Inflammatory macrophage treated with lipopolysaccharide for 1 hour (primary cell): ENCODE data around the gene OLA1.

Experiments
- DNase-seq, 2 donors: peaks; one replicate each; pipeline ENCODE4 v3.0.0-alpha.2; 2020 to 2022

OLA1 gene

DNA sequence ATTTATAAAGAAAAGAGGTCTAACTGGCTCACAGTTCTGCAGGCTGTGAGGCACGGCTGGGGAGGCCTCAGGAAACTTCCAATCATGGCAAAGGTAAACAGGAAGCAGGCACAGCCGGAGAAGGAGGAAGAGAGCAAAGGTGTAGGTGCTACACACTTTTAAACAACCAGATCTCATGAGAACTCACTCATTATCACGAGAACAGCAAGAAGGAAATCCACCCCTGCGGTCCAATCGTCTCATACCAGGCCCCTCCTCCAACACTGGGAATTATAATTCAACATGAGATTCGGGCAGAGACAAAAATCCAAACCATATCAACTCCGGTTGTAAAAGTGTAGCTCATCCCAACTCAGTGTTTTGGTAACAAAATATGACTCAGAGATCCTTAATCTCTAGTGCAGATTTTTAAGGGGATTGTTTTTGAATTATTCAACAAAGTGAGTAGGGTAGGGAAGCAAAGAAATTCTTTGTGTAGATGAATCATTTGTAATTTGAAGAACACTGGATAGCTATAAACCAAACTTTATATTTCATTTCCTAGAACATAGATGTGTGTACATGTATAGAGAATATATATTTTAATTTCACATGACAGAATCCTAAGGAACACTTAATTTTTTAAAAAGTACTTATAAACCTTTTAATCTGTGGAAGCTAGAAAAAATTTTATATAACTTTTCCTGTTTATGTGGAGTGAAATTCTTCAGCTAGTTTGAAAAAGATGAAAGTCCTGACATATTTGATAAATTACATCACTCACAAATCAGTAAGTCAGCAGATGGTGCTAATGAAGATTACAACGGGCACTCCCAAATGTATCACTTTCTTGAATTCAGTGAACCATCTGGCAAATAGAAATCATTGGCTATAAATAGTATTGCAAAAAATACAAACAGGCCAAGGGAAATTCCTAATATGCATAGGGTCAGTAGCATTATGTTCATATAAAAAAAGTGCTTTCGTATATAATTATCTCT, 130.1 kb downstream of the OLA1 start:
- DNase-seq = no peak

GRCh38 chr2:174112073-174112472, 136.3 kb downstream of the OLA1 start:
- peak; percentile 48 to 52 for DNase-seq

- no peak for DNase-seq
Observed at GRCh38 chr2:174108579-174108978, 139.8 kb downstream of the OLA1 start.

GRCh38 chr2:174106736-174107135, 141.6 kb downstream of the OLA1 start:
- no peak for DNase-seq

GRCh38 chr2:174094542-174094941, 153.8 kb downstream of the OLA1 start:
- no peak for DNase-seq

- DNase-seq = peak; percentile 56 to 80
Observed at GRCh38 chr2:174090476-174090875, 157.9 kb downstream of the OLA1 start.

GRCh38 chr2:174088706-174089460, 159.4 kb downstream of the OLA1 start:
- DNase-seq = no peak

GRCh38 chr2:174086708-174087107, 161.6 kb downstream of the OLA1 start:
- no peak for DNase-seq

DNA sequence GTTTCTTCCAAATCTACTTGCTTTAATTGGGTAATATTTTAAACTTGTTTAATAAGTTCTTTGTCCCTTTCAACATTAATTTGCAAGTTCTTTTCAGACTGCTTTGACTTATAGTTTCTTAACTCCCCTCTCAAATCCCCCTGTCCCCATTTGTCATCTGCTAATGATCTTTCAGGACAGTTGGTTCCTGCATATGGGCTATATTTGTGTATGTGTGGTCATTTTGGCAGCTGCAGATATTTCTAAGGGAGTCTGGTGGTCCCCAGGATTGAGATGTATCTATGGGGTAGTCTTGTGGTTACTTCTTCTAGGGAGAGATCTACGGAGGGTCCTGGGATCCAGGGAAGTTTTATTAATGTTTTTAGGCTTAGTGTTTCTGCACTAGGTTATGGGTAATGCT, 162.6 kb downstream of the OLA1 start:
- DNase-seq = no peak

- no peak for DNase-seq
Observed at GRCh38 chr2:174083843-174084458, 164.4 kb downstream of the OLA1 start.

DNA sequence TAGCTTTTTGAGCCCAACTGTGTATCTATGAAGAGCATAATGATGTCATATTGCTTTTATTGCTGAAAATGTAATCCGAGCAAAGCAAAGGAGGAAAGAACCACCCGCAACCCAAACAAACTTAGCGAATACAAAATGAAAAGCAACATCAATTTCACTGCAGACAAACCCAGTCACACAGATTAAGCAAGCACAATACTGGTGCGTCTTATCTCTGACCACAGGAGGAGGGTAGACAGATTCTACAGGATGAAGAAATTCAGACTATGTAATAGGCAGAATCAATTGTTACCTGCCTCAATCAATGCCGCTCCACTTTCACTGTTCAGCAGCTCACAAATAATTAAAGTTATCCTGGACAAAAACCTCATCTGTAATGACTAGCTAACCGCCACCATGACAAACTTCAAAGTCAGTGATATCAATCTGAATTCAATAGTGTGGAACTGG, 167.6 kb downstream of the OLA1 start:
- DNase-seq = no peak

DNA sequence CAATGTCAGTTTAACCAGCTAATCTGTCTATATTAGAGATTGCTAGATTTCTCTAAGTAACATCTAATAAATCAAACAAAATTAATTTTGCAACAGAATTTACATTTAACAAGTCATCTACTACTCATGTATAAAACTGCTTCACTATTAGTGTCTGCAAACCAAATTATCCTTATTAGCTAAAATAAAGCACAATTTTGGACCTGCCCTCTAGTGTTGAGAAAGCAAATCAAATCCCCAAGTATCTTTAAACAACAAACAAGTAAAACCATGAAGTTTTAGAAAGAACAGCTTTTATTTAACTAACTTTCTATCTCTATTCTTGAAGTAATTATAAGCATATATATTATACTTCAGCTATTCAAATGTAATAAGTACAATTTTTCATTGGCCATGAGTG, 170.1 kb downstream of the OLA1 start:
- DNase-seq = peak in 1 of 2 donors; percentile 11

GRCh38 chr2:174076975-174077374, 171.4 kb downstream of the OLA1 start:
- no peak for DNase-seq

GRCh38 chr2:174076040-174076439, 172.3 kb downstream of the OLA1 start:
- DNase-seq = no peak

- DNase-seq = no peak
Observed at GRCh38 chr2:174074831-174075230, 173.5 kb downstream of the OLA1 start.

- DNase-seq = no peak
Observed at GRCh38 chr2:174072857-174073256, 175.5 kb downstream of the OLA1 start.

- DNase-seq = no peak
Observed at GRCh38 chr2:174072069-174072468, 176.3 kb downstream of the OLA1 start.

- no peak for DNase-seq
Observed at GRCh38 chr2:174071321-174071720, 177.0 kb downstream of the OLA1 start.

- no peak for DNase-seq
Observed at GRCh38 chr2:174070281-174070680, 178.1 kb downstream of the OLA1 start.

DNA sequence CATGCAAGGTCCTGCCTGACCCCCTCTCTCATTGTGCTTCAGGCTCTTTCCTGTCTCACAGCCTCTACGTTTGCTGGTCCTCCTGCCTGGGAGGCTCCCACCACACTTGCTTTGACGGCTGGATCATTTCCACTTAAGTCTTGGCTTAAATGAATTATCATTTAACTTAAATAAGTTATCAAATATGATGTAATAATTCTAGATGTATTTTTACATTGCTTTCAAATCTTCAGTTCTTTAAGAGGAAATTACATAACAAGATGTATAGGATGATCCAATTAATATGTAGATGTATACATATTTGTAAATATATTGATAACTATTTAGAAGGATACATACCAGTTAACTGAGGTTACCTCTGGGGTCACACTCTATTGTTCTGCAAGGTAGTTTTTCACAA, 180.5 kb downstream of the OLA1 start:
- DNase-seq = no peak

GRCh38 chr2:174066871-174067270, 181.5 kb downstream of the OLA1 start:
- no peak for DNase-seq

- DNase-seq = no peak
Observed at GRCh38 chr2:174063492-174064092, 184.7 kb downstream of the OLA1 start.

- no peak for DNase-seq
Observed at GRCh38 chr2:174062934-174063333, 185.4 kb downstream of the OLA1 start.
